Epithelial cell of esophagus (primary cell): ENCODE results near the gene ANK2.

Experiments
- DNase-seq: peaks from one replicate; pipeline ENCODE4 v3.0.0; 2010; ENCODE audit warnings: low read depth
- H3K4me3 ChIP-seq: 2 replicates; pipeline ENCODE4 v1.5.1; 2011; ENCODE audit warnings: mild to moderate bottlenecking, low read length, control low read depth
- CTCF ChIP-seq: IDR thresholded peaks from 2 replicates; pipeline ENCODE4 v1.5.1; 2011; ENCODE audit warnings: low read depth, mild to moderate bottlenecking, low read length, control low read depth, inconsistent platforms; ENCODE audit not compliant: insufficient read depth; ENCODE audit errors: missing control alignments

Gene ANK2

GRCh38 chr4:113049421-113050370 is at the start of gene ANK2:
Gene ANK2, plus strand, starts transcription at chr4:113049653. Its CDS starts 76 bp downstream, at chr4:113049729.
- no peak for TF ChIP-seq CTCF
- DNase-seq = no peak
- H3K4me3 ChIP-seq = no peak within 1 kb of the TSS

DNA sequence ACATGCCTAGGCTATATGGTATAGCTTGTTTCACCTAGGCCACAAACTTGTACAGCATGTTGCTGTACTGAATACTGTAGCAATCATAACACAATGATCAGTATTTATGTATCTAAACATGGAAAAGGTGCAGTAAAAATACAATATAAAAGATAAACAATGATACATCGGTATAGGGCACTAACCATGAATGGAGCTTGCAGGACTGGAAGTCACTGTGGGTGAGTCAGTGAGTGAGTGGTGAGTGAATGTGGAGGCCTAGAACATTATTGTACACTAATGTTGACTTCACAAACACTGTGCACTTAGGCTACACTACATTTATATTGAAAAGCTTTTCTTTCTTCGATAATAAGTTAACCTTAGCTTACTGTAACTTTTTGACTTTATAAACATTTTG is 45.6 kb upstream of the ANK2 start:
- no peak for TF ChIP-seq CTCF
- H3K4me3 ChIP-seq = no peak overlapping the region
- peak; percentile 78 for DNase-seq

DNA sequence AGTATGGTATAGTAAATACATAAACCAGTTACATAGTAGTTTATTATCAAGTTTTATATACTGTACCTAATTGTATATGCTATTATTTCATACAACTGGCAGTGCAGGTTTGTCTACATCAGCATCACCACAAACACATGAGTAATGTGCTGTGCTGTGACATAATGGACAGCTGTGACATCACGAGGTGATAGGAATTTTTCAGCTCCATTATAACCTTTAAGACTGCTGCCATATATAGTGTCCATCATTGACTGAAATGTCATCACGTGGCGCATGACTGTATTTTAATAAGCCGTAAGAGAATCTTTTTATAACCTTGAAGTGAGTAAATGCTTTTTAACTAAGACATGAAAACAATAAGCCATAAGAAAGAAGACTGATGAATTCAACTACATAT is 44.8 kb upstream of the ANK2 start:
- no peak overlapping the region for H3K4me3 ChIP-seq
- peak; percentile 25 for DNase-seq
- TF ChIP-seq CTCF = no peak

DNA sequence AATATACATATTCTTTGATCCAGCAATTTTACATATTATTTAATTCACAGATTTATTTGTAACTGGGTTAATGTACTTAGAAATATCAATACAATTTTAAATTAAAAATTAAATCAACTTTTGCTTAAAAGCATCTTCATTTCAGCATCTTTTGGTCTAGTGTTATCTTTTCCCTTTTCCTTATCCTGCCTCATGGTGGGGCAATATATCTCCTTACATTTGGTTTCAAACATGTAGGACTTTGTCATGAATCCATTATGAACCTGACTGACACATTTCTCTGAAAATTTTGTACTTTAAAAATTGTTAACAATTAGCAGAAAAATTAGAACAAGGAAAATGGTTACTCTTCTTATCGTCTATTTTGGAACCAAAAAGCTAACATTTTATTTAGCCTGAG is 42.8 kb upstream of the ANK2 start:
- H3K4me3 ChIP-seq = no peak overlapping the region
- TF ChIP-seq CTCF = no peak
- no peak for DNase-seq

DNA sequence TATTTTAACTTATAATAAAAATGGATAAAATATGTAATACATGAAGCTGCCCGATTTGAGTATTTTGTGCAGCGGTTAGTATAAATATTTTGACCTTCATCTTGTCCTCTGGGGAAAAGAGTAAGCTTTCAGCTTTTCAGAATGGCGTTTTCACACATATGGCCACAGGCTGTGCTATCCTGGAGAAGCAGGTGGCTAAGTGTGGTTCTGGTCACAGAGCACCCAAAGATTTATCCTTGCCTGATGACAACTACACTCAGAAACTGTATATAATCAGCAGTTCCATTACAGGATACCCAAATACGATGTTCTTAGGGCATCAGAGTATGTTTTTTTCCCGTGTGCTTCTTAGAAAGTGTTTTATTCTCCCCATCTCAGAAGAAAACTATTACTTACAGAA is 42.3 kb upstream of the ANK2 start:
- H3K4me3 ChIP-seq = no peak overlapping the region
- TF ChIP-seq CTCF = no peak
- DNase-seq = no peak

DNA sequence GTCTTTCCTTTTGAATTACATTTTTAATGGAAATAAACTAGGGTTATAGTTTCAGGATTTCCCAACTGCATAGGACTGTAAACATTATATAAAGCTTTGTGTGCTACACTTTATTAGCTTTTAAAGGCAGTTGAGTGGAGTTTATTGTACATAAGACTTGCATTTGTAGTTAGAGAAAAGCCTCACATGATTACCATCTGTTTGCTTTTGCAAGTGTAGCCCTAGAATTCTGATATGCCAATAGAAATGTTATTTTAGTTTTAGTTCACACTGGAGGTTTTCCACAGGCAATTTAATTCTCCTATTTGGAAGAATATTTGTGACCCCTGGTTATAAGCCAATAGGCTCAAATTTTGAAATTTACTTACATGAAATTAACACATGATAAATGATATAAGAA is 41.3 kb upstream of the ANK2 start:
- H3K4me3 ChIP-seq = no peak overlapping the region
- no peak for TF ChIP-seq CTCF
- DNase-seq = no peak

- TF ChIP-seq CTCF = no peak
- no peak for DNase-seq
- no peak overlapping the region for H3K4me3 ChIP-seq
Measured at GRCh38 chr4:113008716-113009115, 40.7 kb upstream of the ANK2 start.
